HG03280 (cell line): ENCODE data around the gene TMC7.

Experiments used
- ATAC-seq: cut with Tn5 transposase; IDR thresholded peaks from one replicate; pipeline ENCODE4 v1.9.1; 2021; ENCODE audit warnings: mild to moderate bottlenecking, moderate library complexity; ENCODE audit not compliant: unreplicated experiment

The TMC7 gene

DNA sequence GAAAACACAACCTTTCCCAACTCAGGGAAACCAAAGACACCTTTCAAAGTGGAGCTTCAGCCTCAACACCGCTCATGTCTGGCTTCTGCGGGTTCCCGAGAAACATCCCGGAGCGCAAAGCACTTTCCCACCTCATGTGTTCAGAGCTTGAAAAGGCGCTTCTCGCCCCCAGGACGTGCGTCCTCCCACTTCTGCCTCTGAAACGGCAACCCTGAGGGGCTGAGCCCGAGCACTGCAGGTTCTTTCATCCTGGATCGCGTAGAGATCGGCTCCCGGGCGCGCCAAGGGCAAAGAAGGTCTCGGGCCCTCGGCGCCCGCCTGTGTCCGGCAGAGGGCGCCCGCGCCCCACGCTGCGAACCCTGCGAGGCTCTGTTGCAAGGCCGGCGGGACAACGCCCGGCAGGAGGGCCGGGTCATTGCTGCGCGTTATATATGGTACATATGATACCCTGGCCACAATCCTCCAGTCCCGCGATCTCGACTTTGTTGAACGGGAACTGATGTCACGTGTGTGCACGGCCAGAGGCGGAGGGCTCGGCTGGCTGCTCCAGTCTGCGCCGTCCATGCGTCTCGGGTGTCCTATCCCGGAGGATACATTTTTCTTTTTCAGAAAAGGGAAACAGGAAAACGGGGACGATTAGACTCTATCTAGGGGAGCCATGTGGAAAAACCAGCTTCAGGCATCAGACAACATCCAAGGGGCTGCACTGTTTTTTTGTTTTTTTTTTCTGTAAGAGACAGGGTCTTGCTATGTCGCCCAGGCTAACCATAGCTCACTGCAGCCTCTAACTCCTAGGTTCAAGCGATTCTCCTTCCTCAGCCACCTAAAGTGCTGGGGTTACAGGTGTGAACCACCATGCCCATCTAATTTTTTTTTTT lies 102.8 kb downstream of the TMC7 start:
- ATAC-seq: no peak

DNA sequence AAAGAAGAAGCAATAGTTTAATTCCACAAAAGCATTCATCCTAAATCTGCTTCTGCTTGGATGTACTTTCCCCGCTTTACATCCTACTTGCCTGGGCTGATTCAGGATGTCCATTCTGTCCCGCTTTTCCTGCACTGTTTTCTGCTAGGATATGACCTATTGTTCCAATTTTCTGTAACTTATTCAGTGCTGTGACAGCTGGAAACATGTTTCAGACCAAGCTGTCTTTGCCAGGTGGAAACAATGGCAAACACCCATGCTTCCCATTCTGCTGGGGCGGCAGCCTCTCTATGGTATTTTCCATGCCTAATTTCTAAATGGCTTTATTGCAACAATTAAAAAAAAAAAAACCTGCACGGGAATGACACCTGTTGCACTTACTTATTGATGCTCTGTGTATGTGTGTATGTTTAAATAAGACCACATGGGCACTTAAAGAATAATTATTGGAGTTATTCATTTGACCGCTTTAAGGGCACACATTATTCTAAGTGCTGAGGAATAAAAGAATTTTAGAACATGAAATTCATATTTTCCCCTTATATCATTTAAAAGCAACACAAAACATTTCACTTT lies 104.7 kb downstream of the TMC7 start:
- ATAC-seq: no peak

DNA sequence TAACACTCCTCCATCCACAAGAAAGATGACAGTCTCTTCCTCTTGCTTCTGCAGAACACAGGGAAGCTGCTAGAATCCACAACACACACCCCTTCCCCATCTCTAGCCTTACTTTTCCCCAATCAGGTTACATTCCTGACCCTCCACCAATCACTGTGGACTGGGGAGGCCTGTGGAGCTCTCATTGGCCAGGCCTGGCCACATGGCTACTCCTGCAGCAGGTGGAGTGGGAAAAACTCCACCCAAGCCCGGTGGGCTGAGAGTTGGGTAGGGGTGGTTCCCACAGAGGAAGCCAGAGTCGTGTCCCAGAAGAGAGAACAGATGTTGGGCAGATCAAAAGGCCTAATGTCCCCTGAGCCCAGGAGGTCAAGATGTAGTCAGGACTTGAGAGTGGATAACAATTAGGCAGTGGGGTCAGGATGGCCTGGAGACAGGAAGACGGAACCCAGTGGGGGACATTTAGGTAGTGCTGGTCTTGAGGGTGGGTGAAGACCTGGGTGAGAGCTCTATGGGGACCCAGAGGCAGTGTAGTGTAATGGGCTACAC lies 105.7 kb downstream of the TMC7 start:
- ATAC-seq: no peak

- no peak for ATAC-seq
Measured at GRCh38 chr16:19090916-19091315, 107.2 kb downstream of the TMC7 start.

DNA sequence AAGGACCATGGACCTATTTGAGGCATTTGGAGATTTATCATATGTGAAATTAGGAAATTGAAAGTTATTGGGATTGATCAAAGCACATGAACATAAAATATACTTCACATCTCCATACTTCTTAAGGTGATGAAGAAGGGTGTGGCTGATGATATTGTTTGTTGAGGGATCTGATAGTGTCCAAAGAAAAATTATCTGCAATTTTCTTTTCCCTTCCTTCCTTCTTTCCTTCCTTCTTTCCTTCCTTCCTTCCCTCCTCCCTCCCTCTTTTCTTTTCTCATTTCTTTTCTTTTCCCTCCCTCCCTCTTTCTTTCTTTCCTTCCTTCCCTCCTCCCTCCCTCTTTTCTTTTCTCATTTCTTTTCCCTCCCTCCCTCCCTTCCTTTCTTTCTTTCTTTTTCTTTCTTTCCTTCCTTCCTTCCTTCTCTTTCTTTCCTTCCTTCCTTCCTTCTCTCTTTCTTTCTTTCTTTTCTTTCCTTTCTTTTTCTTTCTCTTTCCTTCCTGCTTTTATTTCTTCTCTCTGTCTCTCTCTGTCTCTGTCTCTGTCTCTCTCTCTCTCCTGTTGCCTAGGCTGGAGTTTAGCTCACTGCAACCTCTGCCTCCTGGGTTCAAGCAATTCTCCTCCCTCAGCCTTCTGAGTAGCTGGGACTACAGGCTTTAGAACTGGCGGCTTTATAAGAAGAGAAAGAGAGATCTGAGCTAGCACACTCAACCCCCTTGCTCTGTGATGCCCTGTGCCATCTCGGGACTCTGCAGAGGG lies 109.1 kb downstream of the TMC7 start:
- no peak for ATAC-seq

GRCh38 chr16:19093631-19094541 lies 110.2 kb downstream of the TMC7 start:
- ATAC-seq: no peak

- ATAC-seq: no peak
Measured at GRCh38 chr16:19094542-19095365, 111.0 kb downstream of the TMC7 start.

DNA sequence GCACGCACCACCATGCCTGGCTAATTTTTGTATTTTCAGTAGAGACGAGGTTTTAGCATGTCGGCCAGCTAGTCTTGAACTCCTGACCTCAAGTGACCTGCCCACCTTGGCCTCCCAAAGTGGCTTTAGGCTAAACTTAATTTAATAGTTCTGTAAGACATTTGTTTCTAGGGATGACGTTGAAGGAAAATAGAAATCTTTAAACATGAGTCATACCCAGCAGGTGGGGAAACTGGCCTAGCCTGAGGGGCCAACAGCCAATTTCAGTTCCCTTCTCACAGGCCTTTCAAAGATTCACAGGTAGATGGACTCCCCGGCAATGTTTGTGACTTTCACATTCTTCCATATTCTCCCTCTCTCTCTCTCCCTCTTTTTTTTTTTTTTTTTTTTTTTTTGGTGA lies 111.9 kb downstream of the TMC7 start:
- ATAC-seq: no peak

- no peak for ATAC-seq
Measured at GRCh38 chr16:19098173-19098572, 114.4 kb downstream of the TMC7 start.

DNA sequence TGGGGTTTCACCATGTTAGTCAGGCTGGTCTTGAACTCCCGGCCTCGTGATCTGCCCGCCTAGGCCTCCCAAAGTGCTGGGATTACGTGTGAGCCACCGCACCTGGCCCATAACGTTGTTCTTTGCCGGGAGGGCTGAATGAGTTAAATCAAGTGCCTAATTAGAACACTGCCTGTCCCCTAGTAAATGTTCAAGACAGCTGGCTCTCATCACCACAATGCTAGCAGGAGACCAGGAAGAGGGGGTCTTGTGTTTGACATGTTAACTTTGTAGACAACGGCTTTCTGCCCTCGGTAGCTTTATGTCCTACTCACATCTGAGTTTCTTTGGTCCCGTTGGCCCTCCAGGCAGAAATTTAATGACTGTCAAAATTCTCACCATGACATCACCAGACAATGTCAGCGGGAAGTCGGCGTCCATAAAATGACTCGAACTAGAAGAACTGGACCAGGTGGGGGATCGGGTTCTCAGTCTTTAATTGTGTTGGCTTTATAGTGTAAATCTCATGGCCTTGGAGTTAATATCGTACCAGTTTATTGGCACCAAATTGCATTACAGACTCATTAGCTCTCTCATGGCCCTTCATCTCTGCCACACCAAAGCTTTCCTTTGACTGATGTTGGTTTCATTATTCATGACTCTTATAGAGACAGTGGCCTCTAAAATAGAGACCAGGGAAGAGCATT lies 118.6 kb downstream of the TMC7 start:
- ATAC-seq: no peak

DNA sequence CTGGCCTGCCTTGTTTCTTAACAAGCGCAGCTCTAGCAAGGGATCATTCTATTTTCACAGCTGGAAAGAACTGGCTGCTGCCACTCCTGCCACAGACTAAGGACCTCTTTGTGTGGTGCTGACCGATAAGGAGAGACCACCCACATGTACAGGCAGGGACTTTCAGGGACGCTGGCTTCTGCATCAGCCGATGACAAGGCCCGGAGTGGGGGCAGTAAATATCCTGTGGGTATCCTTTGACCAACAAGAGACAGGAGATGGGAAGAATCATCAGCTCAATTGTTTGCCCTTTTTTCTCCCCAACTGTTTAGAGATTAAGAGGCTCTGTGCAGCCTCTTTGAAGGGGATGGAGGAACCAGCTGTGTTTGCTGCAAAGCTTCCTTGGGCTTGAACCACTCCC lies 120.9 kb downstream of the TMC7 start:
- no peak for ATAC-seq

GRCh38 chr16:19105131-19105530 lies 121.4 kb downstream of the TMC7 start:
- ATAC-seq: no peak

DNA sequence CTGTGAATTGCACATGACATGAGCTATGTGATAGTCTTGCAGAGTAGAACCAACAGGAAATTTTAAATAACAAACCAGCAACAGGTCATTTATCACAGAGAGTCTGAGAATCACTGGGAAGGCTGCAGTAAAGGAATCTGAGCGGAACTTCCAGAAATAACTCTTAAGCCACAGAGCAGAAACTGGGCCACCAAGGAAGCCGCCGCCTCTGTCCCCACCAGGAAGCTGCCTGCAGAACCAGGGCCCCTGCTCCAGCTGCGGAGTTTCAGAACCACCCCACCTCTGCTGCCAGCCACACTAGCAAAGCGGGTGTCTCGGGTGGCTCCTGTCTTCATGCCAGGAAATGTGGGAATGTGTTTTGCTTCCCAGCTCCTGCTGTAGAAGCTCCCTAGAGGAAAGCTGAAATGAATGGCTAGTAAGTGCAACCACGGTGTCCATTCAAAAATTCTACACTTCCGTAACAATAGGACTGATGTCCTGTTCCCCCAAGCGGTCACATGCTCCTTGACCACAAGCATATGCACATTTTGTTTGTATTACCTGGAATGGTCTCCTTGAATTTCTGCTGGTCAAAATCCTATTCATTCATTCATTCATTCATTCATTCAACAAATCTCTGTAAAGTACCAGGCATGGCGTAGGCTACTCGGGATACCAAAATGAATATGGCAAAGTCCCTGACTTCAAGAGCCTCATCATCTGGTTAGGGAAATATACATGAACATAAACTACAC lies 122.3 kb downstream of the TMC7 start:
- no peak for ATAC-seq

- ATAC-seq: no peak
Measured at GRCh38 chr16:19106625-19107020, 122.9 kb downstream of the TMC7 start.

DNA sequence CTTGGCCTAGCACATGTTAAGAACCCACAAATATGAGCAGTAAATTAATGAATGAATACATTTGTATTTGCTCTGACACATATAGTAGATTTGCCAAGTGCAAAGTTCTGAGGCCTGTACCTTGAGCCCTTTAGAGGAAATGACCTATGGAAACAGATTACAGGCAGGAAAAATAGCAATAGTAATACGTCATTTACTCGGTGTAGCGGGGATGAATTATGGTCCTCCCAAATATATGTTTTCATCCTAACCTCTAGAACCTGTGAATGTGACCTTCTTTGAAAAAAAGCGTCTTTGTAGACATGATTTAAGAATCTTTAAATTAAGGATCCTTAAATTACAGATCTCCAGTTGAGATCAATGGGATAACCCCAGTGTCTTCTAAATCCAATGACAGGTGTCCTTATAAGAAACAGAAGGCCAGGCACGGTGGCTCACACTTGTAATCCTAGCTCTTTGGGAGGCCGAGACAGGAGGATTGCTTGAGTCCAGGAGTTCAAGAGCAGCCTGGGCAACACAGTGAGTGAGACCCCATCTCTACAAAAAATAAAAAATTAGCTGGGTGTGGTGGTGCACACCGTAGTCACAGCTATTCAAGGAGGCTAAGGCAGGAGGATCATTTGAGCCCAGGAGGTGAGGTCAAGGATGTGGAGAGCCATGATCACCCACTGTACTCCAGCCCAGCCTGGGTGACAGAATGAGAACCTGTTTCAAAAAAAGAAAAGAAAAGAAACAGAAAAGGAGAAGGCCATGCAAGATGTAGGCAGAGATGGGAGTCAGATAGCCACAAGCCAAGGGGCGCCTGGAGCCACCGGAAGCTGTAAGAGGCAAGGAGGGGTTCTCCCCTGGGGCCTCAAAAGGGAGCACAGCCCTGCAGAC lies 124.9 kb downstream of the TMC7 start:
- no peak for ATAC-seq

- no peak for ATAC-seq
Measured at GRCh38 chr16:19109288-19109664, 125.5 kb downstream of the TMC7 start.

DNA sequence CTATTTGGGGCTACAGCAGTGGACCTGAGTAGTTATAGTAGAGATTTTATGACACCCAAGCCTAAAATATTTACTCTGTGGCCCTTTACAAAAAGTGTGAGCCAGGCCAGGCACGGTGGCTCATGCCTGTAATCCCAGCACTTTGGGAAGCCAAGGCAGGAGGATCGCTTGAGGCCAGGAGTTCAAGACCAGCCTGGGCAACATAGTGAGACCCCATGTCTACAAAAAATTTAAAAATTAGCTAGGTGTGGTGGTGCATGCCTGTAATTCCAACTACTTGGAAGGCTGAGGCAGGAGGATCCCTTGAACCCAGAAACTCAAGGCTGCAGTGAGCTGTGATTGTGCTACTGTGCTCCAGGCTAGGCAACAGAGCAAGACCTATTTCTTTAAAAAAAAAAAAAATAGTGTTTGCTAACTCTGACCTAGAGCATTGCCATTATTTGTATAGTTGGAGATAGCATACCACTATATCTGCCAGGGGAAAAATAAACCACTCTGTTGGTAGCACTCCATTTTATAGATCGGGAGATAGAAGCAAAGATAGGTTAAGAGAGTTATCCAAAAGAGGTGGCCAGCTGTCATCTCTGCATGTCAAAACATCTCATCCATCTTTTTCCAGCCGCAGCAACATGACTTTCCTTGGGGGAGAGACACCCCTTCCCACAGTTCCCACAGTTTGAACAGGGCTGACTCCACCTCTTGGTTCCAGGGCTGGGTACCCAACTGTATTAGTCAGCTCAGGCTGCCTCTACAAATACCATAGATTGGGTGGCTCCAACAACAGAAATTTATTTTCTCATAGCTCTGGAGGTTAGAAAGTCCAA lies 127.0 kb downstream of the TMC7 start:
- no peak for ATAC-seq
